Lung (tissue), 12 donors: ENCODE measurements around the gene CFTR. TPM values are rescaled to one million over a fixed set of nuclear protein-coding genes. Genes with fewer than 3 reads are reported as not detected.

Experiments
- ATAC-seq: fragments of 200-7000 bp; cut with Tn5 transposase; one replicate; pipeline ENCODE4 v1.9.1; 2020; ENCODE audit warnings: moderate number of reproducible peaks; ENCODE audit not compliant: insufficient read depth, low FRiP score
- DNase-seq, 3 donors: peaks; one replicate each; pipeline ENCODE4 v3.0.0-alpha.2; 2013 to 2017
- H3K27ac ChIP-seq, 2 donors: one replicate each; pipeline ENCODE4 v1.5.1; 2013; ENCODE audit warnings: mild to moderate bottlenecking in 2 of 2, moderate library complexity in 2 of 2, control low read depth in 1 of 2, inconsistent platforms in 1 of 2, low read depth in 1 of 2, low read length in 1 of 2
- H3K27me3 ChIP-seq, 3 donors: one replicate each; pipeline ENCODE4 v1.5.1; 2013; ENCODE audit warnings: low read length in 2 of 3; ENCODE audit not compliant: control insufficient read depth in 3 of 3, insufficient read depth in 3 of 3
- H3K36me3 ChIP-seq, 4 donors: one replicate each; pipeline ENCODE4 v1.5.1; 2013; ENCODE audit warnings: low read length in 4 of 4, mild to moderate bottlenecking in 1 of 4, moderate library complexity in 1 of 4; ENCODE audit not compliant: control insufficient read depth in 4 of 4, insufficient read depth in 4 of 4
- H3K4me1 ChIP-seq, 5 donors: one replicate each; pipeline ENCODE4 v1.5.1; 2013; ENCODE audit warnings: low read length in 5 of 5, mild to moderate bottlenecking in 2 of 5, moderate library complexity in 1 of 5; ENCODE audit not compliant: control insufficient read depth in 5 of 5, insufficient read depth in 5 of 5
- H3K4me3 ChIP-seq: one replicate; pipeline ENCODE4 v1.5.1; 2013; ENCODE audit warnings: mild to moderate bottlenecking, control low read depth, moderate library complexity
- H3K9ac ChIP-seq, 2 donors: one replicate each; pipeline ENCODE4 v1.5.1; 2013; ENCODE audit warnings: low read length in 2 of 2, control low read depth in 1 of 2; ENCODE audit not compliant: insufficient read depth in 1 of 2
- H3K9me3 ChIP-seq, 4 donors: one replicate each; pipeline ENCODE4 v1.5.1; 2013; ENCODE audit warnings: low read length in 3 of 4, mild to moderate bottlenecking in 1 of 4, moderate library complexity in 1 of 4; ENCODE audit not compliant: control insufficient read depth in 4 of 4, insufficient read depth in 3 of 4
- whole genome bisulfite sequencing, 2 donors: extraction: QIAGEN DNeasy Blood & Tissue Kit; methylation state at CpG; one replicate each; pipeline ENCODE4 v1.1.7; 2013; 5-methylcytosine and 5-hydroxymethylcytosine counted together
- polyA plus RNA-seq, 2 donors: library from polyadenylated mRNA; stranded (reverse); fragments of 200-250 nt; gene quantifications; one replicate each; pipeline ENCODE4 v1.2.1, GENCODE V29; 2013
- total RNA-seq, 2 donors: library from RNA; depleted of rRNA in 1 of 2; stranded (reverse); fragments of >200 nt in 1 of 2; gene quantifications; one replicate each; pipeline ENCODE4 v1.2.1, GENCODE V29; 2014 to 2021
- TF ChIP-seq, protein P1 (sequence below): IDR thresholded peaks from 2 replicates; pipeline ENCODE4 v1.5.1; 2012; ENCODE audit warnings: mild to moderate bottlenecking; ENCODE audit errors: control extremely low read depth, extremely low read depth
- donor health status: control.
- donor health status: control.
- donor health status: Bipolar disorder and iron deficiency.
- donor health status: healthy.
- donor health status: DM: yes; HTN: yes; CAD: no.

The CFTR gene
- total and polyA plus RNA-seq, 4 donors: 8.2 to 138 (median 15.7) TPM

DNA sequence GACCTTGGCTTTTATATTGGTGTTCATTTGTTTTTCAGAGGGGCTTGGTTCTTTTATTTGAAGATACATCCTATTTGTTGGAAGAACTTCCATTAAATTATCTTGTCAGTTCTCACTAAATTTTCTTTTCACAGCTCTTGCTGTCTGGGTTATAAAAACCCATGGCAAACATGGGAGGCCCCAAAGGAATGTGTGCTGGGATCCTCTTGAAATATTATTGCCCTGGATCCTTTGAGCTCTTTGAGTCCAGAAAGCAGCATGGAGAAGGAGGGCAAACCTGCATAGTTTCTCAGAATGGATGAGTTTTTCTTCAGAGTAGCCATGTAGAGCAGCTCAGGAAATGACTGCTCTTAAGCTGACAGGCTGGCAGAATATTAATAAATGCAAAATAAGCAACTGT, 206.0 kb downstream of the CFTR start:
- Histone ChIP-seq H3K9ac (no peak overlapping the region), H3K27me3 (no peaks in the 10 kb centered on the region), H3K4me1 (peaks cover 0 to 11% (median 0%) of the 10 kb centered on the region in 5 donors), H3K4me3 (no peak overlapping the region), H3K36me3 (no peaks in the 10 kb centered on the region), H3K9me3 (no peaks in the 10 kb centered on the region), H3K27ac (no peak overlapping the region)
- no peak for ATAC-seq
- no peak for DNase-seq
- TF ChIP-seq, protein P1, sequence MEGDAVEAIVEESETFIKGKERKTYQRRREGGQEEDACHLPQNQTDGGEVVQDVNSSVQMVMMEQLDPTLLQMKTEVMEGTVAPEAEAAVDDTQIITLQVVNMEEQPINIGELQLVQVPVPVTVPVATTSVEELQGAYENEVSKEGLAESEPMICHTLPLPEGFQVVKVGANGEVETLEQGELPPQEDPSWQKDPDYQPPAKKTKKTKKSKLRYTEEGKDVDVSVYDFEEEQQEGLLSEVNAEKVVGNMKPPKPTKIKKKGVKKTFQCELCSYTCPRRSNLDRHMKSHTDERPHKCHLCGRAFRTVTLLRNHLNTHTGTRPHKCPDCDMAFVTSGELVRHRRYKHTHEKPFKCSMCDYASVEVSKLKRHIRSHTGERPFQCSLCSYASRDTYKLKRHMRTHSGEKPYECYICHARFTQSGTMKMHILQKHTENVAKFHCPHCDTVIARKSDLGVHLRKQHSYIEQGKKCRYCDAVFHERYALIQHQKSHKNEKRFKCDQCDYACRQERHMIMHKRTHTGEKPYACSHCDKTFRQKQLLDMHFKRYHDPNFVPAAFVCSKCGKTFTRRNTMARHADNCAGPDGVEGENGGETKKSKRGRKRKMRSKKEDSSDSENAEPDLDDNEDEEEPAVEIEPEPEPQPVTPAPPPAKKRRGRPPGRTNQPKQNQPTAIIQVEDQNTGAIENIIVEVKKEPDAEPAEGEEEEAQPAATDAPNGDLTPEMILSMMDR: no peak

DNA sequence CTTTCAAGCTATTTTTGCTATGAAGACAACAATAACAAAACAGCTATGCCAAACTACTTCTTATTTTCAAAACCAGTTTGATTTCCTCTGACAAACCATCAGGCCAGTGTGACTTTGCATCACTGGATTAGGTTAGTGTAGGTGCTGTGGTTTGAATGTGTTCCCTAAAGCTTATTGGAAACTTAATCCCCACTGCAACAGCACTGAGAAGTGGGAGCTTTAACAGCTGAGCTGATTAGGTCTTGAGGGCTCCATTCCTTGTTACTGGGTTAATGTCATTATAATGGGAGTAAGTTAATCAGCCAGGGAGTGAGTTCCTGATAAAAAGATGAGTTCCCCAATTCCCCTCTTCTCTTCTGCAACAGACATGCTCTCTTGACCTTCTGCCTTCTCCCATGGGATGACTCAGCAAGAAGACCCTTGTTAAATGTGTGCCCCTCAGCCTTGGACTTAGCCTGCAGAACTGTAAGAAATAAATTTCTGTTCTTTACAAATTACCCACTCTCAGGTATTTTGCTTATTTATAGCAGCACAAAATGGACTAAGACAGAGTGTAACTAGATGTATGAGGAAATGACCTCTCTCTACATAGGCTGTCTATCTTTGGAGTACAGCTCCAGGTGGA, 206.6 kb downstream of the CFTR start:
- Histone ChIP-seq H3K36me3 (no peaks in the 10 kb centered on the region), H3K9me3 (no peaks in the 10 kb centered on the region)
- no peak for ATAC-seq

DNA sequence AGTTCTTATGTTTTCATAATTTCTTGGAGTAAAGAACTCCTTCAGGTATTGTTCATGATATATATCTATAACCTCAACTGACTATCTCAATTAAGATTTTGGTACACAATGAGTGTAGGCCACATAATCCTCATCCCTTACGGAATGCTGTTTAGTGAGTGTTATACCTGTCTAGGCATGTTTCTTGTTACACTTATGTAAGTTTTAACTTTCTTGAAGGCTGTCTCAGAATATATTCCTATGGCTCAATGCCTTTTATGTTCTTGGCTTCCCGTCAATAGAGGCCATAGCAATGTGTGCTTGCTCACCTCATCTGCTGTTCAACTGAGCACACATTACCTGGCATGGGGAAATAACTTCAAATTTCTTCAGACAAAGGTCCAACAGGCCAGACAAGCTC, 208.3 kb downstream of the CFTR start:
- TF ChIP-seq, protein P1: no peak
- ATAC-seq (no peak), DNase-seq (no peak)
- 95 to 97% methylated on average over 2 of the region's 2 CpGs for WGBS, 2 donors
- H3K9ac ChIP-seq: no peak overlapping the region
- no peaks in the 10 kb centered on the region for H3K9me3 ChIP-seq
- no peaks in the 10 kb centered on the region for H3K27me3 ChIP-seq
- no peaks in the 10 kb centered on the region for H3K36me3 ChIP-seq
- H3K27ac ChIP-seq: no peak overlapping the region
- no peak overlapping the region for H3K4me3 ChIP-seq
- H3K4me1 ChIP-seq: peaks cover 0 to 11% (median 0%) of the 10 kb centered on the region in 5 donors

More for the DNA sequence above, 206.6 kb downstream of the CFTR start:
- no peak overlapping the region for H3K27ac ChIP-seq
- H3K4me1 ChIP-seq: peaks cover 0 to 11% (median 0%) of the 10 kb centered on the region in 5 donors
- TF ChIP-seq, protein P1: no peak
- H3K4me3 ChIP-seq: no peak overlapping the region
- no peak overlapping the region for H3K9ac ChIP-seq
- DNase-seq: no peak
- no peaks in the 10 kb centered on the region for H3K27me3 ChIP-seq

DNA sequence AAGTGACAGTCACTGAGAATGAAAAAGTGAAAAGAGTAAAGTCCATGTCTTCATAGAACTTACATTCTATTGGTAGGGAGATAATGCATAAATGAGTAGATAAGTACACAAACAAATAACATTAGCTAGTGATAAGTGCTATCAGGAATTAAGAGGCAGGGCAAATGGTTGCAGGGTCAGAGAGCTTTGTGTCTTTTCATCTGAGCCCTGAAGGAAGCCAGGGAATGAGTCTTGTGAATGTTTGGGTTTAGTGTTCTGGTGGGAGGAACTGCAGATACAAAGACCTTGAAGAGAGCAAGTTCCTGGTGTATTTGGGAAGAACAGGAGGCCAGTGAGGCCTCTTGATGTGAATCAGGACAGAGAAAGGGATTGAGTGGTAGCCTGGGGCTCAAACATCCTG, 209.6 kb downstream of the CFTR start:
- Histone ChIP-seq H3K27ac (no peak overlapping the region), H3K36me3 (no peaks in the 10 kb centered on the region), H3K4me1 (peaks cover 0 to 11% (median 0%) of the 10 kb centered on the region in 5 donors), H3K4me3 (no peak overlapping the region), H3K27me3 (no peaks in the 10 kb centered on the region), H3K9me3 (no peaks in the 10 kb centered on the region), H3K9ac (no peak overlapping the region)
- DNase-seq: no peak
- ATAC-seq: no peak
- TF ChIP-seq, protein P1: no peak
